ENCODE data around the gene SORT1.
"Not testable (repeated sequence)": the region's sequence is repeated elsewhere in the genome, so short reads cannot be mapped to it uniquely, and the experiment has no call there.

Gene SORT1

GRCh38 chr1:109338608-109339007, 59.1 kb downstream of the SORT1 start:
- no peak for DNase-seq (ENCODE audit: low read depth)

DNA sequence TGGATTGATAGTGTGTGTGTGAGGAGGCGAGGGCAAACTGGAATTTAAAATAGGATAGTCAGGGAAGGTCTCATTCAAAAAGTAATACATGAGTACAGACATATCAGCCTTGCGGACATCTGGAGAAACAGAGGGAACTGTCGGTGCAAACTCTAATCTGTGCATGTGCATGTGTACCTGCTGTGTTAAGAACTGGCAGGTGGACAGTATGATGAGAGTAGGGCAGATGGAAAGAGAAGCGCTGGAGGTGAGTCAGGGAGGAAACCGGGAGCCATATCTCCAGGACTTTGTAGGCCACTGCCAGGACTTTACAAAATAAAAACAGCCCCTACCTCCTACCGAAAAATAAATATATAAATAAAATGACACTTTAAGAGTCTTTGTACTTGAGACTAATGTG, 59.6 kb downstream of the SORT1 start:
- DNase-seq (ENCODE audit: low read depth): no peak

- no peak for DNase-seq (ENCODE audit: low read depth)
These were observed 62.6 kb downstream of the SORT1 start for GRCh38 chr1:109335091-109335490.

GRCh38 chr1:109331113-109331512, 66.6 kb downstream of the SORT1 start:
- no peak for DNase-seq (ENCODE audit: low read depth)

GRCh38 chr1:109327285-109327684, 70.4 kb downstream of the SORT1 start:
- DNase-seq (ENCODE audit: low read depth): no peak

DNA sequence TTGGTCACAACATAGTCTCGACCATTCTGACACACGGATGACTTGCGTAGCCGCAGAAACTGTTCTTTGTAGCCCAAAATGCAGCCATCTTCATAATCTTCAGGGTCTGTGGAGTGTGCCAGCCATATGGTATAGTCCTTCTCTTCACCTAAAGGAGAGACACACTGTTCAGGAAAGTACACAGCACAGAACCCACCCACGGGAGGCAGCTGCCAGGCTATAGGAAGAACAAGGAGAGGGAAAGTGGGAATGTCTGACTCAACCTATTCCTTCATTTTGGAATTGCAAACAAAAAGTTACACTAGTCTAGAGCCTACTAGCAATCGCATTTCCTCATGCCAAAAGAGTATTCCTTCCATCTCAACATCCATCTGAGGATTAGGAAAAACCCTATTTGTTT, 74.7 kb downstream of the SORT1 start:
- no peak for DNase-seq (ENCODE audit: low read depth)

GRCh38 chr1:109319114-109319513, 78.6 kb downstream of the SORT1 start:
- DNase-seq (ENCODE audit: low read depth): no peak

- no peak for DNase-seq (ENCODE audit: low read depth)
These were observed 81.2 kb downstream of the SORT1 start for GRCh38 chr1:109316506-109316905.

GRCh38 chr1:109315288-109315687, 82.4 kb downstream of the SORT1 start:
- no peak for DNase-seq (ENCODE audit: low read depth)

DNA sequence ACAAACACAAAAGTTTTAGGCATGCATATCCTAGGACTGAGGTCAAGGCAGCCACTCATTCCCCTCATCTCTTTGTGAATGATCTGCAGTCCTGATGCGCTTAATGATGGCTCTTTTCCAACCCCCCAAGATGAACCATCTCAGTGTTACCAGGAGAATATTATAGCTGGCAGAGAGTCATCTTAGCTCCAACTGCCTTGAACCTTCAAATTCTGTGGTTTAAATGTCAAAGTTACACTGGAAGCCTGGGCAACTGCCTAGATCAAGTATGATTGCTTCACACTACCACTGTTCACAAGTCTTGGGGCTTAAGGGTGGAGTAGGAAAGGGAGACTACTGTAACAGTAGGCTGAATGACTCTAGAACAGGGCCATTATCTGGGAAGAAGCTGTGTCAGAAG, 82.9 kb downstream of the SORT1 start:
- no peak for DNase-seq (ENCODE audit: low read depth)

GRCh38 chr1:109312978-109313775, 84.5 kb downstream of the SORT1 start:
- no peak for DNase-seq (ENCODE audit: low read depth)

DNA sequence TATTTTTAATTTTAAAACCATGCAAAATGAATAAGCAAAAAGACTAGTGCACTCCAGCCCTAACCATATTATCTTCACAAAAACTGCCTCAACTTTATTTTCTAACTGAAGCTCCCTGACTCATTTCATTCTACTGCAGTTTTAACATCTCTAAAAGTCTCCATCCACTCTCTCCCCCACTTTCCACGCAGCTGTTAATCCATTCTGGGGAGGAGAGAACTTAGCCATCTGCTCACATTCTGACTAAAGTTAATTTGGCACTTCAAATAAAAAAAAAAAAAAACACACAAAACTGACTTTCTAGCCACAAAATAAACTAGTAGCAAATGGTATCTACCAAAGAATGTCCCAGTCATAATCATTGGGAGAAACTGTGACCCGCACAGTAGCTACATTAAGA, 85.5 kb downstream of the SORT1 start:
- no peak for DNase-seq (ENCODE audit: low read depth)

DNA sequence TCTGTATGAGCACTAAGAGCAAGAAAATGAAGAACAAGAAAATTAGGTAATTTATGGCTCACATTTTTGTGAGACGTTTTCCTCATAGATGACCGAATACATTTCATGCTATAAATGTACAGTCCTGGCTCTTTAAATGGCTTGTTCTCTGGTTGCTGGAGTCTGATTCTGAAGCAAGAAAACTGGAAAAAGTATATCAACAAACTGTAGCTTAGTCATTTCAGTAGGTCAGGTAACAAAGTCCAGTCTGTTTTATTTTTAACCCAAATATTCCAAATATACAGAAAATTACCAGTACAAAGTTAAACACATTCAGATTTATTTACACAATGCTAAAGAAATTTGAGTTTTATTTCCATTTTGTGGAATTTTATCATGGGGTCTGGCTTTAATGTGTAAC, 88.4 kb downstream of the SORT1 start:
- DNase-seq (ENCODE audit: low read depth): no peak

DNA sequence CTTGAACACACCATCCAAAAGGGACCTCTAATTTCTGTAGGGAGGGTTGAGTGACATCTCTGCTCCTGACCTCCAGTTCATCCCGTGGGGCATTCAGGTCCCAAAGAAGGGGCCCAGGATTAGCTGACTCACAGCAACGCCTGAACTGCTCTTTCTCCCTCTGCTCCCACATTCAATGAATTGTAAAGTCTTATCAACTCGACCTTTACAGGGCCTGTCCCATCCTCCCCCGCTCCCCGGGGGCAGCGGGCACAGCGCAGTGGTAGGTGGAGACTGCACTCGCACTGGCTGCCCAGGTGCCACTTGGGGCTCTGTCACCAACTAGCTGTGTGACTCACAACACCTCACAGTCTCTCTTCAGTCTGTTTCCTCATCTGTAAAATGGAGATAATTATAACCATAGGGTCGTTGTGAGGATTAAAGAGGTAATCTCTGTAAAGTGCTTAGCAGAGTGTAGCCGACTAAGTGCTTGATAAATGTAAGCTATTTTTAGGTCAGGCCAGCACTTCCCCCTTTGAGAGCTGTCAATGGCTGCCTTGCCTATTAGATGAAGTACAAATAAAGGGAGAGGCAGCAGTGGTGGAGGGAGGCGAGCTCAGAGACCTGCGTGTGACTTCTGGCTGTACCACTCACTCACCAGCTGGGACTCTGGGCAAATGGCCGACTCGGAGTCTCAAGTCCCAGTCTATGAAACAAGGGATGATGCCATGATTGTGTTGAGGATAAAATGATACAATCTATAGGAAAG, 90.3 kb downstream of the SORT1 start:
- DNase-seq (ENCODE audit: low read depth): no peak

DNA sequence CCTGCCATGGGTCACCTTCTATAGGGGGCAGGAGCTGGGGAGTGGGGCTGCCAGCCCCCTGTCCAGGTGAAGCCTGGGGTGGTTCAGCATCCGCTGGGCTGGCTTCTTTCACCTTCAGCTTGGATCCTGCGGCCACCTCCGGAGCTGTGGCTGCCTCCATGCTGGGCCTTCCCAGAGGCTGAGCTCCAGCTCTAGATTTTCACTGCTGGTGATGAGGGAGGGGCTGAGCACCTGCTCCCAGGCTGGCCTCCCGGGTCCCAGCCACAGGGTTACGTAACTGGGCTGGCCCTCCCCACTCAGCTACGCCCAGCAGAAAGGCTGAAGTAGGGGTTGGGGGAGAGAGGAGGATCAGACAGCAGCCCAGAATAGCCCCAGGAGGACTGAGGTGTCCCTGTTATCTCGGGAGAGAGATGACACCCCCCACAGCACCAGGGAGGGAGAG, 90.9 kb downstream of the SORT1 start, which contains the start of gene MYBPHL:
MYBPHL (minus strand) TSS at position 180 of the 442 bp plus-strand sequence; CDS start at position 160, 20 bp downstream.
- no peak for DNase-seq (ENCODE audit: low read depth)

DNA sequence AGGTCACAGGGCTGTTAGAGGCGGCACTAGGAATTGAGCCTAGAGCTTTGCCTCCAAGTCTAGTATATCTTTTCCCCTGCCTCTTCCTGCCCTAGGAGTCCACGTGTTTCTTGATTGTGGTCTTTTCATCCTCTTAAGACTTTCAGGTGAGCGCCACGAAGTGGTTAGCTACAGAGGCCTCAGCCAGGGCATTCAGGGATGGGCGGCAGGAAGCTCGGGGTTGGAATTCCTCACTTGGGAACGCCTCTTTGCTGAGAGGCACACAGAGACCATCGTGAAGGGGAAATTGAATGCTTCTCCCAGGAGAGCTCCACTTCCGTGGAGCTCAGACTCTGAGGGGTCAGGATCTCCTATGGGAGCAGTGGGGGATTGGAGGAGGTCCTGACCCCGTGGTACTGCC, 91.7 kb downstream of the SORT1 start:
- DNase-seq (ENCODE audit: low read depth): not testable (repeated sequence)

DNA sequence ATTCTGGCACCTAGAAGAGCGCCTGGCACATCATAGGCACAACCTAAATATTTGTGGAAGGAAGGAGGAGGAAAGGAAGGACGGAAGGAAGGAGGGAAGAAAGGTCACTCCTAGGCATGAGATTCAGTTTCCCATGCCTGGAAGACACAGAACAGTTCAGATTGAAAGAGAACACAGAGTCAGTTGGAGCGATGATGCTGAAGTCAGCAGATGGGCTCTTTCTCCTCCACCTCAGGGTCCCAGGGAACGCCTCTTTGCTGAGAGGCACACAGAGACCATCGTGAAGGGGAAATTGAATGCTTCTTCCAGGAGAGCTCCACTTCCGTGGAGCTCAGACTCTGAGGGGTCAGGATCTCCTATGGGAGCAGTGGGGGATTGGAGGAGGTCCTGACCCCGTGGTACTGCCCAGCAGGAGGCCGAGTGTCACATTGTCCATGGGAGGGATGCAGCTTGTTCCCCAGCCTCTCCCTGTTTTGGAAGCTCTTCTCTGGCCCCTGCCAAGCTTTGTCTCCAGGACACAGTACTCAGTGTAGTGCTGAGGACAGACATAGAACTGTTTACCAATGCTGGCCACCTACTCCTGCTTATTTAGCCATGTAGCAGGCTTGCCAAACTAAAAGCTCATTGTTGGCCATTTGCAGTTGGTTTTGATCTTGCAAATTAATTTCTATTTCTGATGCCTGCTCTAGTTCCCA, 93.3 kb downstream of the SORT1 start:
- DNase-seq (ENCODE audit: low read depth): no peak

GRCh38 chr1:109301874-109302273, 95.8 kb downstream of the SORT1 start:
- no peak for DNase-seq (ENCODE audit: low read depth)

DNA sequence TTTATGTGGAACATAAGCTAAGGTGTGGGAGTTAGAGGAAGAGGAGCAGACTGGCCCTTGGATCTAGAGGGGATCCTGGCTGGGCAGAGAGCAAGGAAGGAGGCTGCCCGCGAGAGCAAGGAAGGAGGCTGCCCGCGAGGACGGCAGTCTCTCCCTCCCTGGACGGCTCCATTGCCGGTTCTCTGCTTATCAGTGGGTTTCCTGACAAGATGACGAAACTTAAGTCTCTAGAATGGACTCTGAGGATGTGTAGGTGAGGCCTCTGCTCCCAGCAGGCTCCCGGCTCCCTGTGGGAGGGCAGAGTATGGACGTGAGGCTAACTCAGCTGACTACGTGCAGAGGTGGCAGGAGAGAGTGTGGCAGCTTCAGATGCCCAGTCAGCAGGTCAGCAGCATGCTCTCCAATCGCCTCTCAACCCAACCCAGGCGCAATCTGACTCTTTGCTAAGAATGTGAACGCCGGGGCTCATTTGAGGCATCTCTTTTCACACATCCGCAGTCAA, 97.0 kb downstream of the SORT1 start:
- DNase-seq (ENCODE audit: low read depth): no peak

- peak; percentile 15 for DNase-seq (ENCODE audit: low read depth)
These were observed 98.0 kb downstream of the SORT1 start for GRCh38 chr1:109299558-109300343.

- DNase-seq (ENCODE audit: low read depth): peak; percentile 64
These were observed 98.8 kb downstream of the SORT1 start for GRCh38 chr1:109298666-109299557.
